HG02678 (cell line): ENCODE data around the gene ARSI.

Experiments used
- ATAC-seq: cut with Tn5 transposase; IDR thresholded peaks from one replicate; pipeline ENCODE4 v1.9.1; 2021; ENCODE audit warnings: mild to moderate bottlenecking, moderate library complexity; ENCODE audit not compliant: unreplicated experiment

Gene ARSI

DNA sequence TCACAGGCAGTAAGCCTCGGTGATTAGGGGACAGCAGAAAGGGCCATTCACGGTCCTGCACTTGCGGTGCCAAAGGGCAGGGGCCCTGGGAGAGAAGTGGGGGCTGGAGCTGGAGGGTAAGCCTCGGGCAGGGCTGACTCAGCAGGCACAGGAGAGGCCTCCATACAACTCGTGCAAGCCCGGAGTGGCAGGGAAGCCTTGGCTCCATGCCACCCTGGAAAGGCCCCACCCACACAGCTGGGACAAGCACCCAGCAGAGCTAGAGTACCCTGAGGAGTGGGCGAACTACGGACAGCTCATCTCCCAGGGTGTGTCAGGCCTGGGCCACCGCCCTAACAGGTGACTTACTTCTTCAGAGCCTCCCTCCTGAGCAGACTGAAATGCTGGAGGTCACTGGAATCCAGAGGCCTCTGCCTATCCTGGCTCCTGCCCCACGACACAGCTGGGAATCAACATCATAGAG lies 7.5 kb downstream of the ARSI start:
- ATAC-seq, result no peak

DNA sequence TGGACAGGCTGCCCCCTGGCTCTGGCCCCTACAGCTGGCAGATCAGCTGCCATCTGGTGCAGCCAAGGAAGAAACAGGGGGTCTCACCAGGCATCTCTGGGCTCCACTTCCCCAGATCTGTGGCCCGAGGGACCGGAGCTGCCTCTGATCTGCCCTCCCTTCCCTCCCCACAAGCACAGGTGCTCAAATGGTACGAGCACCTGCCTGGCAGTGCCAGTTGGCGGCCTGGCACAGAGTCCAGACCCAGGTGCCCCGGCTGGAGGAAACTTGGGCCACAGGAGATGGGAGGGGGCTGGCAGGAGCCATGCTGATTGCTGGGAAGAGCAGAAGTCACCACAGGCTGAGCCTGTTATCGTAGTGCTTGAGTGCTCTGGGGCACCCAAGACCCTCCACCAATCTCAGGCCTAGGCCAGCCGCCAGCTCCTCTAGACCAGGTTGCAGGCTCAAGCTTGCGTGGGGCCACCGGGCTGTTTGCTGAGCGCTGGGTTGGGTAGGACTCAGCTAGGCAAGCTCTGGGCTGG lies 8.1 kb downstream of the ARSI start:
- no peak for ATAC-seq

DNA sequence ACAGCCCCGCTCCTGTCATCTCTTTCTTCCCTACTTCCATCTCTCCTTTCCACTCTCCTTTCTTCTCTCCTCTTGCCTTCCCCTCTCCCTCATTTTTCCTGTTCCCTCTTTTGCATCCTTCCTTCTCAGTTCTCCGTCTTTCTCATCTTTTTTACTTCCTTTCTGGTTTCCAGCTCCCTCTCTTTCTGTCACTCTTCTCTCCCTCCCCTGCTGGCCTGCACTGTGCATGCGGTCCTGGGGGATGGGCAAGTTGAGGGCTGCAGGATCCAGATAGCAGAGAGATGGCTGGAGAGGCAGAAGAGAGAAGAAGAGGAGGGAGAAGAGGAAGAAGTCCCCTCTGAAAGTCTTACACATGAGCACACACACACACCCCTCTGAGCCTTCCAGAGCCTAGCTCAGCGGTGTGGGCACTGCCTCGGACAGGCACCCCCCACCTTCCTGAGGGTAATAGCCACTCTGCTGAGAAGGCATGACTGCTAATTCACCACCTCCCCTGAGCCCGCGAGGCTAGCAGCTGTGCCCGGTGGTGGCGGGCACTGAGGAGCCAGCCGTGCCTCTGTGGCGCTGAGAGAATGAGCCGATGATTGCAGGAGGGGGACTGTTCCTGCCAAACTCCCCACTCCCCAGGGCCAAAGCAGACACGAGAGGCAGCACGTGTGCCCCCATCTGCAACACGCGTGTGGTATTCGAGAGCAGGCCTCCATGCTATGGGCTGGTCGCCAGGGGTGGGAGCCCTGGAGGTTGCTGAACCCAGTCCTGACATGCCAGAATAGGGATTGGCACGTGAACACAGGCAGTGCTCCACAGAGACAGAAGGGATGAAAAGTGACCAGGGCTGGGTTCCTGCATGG lies 9.4 kb downstream of the ARSI start:
- ATAC-seq, result no peak

DNA sequence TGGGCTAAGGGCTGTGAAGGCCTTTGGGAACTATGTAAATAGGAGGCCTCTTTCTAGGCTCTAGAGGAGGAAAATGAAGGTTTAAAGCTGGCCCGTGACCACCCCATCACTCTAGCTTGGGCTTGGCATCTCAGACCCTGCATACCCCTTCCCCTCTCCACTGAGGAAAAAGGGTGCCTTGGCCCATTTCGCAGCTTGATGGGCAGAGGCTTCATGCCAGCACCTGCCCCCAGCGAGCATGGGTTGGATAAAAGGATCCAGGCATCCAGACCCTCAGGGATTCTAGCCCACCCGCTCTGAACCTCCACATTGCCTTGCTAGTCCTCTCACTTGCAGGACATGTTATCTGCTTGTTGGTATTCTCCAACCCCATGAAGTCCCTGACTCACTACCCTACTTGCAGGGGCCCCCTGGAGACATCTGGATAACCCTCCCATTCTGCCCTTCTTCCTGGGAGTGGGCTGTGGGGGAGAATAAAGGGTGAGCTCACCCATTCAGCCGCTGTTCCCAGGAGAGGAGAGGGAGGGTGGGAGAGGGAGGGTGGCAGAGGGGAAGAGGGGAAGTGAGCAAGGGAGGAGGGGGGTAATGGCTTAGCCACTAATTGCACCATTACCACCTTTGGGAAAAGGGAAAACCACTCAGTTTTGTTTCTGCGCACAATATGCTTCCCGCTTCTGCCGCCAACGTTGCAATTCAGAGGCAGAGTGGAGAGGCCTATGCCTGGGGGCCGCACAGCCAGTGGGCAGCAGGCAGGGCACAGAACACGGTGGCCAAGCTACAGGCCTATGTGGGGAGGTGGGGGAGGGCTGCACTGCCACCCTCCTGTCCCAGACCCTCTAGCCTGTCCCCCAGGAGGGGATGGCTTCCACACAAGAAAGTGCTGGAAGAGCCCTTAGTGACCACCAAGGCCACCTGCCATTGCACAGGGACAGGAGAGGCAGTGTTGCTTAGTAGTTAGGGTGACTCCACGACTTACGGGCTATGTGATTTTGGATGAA lies 11.0 kb downstream of the ARSI start:
- no peak for ATAC-seq

DNA sequence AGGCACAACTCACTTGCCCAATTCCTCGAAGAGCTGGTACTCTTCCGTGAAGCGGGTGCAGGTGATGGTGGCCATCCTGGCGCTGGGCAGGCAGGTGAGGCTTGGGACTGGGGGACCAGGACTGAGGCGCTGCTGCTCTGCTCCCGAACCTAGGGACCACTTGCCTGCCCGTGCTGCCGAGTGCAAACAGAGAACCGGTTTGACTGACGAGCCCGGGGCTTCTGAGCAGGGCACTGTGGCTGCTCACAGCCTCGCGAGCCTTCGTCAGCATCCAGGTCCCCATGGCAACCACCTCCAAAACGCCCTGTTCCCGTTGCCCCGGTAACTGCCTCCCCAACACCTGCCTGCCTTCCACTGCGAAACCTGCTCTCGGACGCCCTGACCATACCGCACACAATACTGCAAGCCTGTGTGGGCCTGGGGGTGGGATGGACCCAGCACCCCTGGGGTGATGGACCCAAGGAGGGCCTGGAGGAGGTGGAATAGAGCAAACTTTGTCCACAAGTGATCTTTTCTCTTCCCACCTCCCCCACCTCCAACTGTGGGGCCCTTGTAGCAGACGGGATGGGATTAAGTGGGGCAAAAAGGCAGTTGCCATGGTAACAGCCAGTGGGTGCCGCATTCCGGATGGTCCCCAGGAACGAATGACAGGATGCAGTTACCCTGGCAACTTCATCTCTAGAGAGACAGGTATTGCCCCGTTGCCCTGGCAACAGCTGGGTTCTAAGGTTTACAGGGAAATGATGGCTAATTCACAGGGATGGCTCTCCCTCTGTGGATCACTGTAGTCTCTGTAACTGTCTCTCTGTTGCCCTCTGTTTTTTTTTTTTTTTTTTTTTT lies 12.9 kb downstream of the ARSI start, which contains the start of gene CAMK2A:
CAMK2A (minus strand) TSS at position 223 of the 840 bp plus-strand sequence; CDS start at position 75, 148 bp downstream.
- no peak for ATAC-seq

DNA sequence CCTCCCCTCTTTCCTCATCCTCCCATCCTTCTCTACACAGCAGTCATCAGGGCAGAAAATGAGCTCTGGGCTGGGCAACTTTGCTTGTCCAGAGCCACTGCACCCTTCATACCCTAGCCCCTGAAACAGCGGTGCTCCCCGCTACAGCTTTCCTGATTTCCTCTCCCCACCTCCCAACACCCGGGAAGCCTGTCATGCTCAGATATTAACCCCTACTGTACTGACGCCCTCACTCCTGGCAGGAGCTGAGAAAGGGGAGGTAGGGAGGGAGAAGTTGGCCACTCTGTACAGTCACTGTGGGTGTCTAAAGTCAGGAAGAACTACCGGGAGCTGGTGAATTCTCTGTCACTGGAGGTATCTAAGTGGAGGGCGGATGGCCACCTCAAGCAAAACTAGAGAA lies 13.9 kb downstream of the ARSI start:
- no peak for ATAC-seq

DNA sequence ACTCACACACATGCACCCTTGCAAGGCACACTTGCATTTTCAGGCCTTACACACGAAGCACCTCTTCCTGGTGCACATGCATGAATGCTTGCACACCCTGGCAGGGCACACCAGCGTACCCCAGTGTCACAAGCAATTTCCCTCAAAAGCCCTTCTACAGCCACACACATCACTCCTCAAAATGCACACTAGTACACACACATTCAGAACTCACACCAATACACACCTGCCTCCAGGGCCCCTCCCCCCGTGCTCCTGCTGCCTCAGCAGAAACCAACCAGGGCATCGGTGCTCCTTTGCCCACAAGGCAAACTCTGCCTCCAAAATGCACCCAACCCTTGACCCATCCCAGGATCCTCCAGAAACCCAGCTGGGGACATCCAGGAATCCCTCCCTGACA lies 14.3 kb downstream of the ARSI start:
- no peak for ATAC-seq

DNA sequence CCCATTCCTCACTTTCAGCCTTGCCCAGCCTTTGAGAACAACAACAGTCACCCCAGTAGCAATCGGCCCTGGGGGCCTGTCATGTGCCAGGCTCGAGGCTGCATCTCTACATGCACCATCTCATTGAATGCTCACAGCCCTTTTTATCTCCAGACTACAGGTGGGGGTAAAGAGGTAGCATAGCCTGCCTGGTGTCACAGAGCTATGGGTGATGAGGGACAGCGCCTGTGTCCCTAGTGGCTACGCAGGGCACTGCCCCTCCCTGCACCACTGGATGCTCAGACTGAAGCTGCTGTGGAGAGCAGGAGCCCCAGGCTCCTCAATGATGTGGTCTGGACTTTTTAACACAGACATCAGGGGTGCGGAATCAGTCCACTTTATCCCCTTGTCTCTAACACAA lies 15.9 kb downstream of the ARSI start:
- no peak for ATAC-seq

DNA sequence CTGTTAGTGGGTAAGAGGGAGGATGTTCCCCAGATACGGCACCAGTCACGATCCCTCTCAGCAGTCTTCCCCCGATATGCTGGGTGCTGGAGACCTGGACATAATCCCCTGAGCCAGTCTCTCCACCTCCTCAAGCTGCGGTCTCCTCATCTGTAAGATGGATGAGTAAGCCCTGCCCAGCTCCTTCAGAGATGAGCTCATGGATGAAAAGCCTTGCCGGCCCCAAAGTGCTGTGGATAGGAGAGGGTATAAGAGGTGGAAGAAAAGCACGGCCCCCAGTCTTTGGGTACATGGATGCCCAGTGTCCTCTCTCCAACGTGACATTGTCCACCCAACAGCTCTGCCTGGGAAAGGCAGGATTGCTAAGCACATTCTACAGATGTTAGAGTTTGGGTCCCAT lies 17.6 kb downstream of the ARSI start:
- no peak for ATAC-seq

DNA sequence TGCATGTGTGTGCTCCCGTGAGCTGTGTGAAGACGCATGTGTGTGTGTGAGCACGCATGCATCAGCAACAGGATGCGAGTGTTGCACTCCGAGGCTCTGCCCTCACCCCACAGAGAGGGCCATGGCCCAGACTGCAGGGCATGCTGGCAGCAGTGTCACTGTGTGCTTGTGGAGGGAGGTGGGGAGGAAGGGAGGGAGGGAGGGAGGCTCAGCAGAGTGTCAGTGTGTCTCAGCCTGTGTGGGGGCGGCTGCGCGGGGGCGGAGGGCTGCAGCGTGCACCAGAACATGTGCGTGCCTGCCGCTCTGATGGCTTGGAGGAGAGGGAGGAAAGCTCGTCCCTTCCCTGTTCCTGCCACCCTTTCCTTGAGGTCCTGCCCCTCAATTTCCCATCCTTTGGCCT lies 18.4 kb downstream of the ARSI start:
- ATAC-seq, result no peak

DNA sequence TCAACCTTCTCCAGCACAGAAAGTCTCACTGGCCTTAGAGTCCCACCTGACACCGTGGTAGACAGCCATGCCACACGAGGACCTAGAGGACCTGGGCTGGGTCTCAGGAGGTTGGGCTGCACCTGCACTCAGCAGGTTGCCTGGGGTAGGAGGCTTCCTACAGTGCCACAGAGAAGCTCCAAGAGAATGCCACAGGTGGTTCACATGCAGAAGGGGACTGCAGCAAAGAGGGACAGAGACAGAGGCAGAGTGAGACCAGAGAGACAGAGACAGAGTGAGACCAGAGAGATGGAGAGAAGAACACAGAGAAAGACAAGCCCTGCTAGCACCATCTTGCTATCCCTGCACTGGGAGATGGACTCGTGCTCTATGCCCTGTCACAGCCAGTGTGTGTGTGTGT lies 18.8 kb downstream of the ARSI start:
- ATAC-seq, result no peak

DNA sequence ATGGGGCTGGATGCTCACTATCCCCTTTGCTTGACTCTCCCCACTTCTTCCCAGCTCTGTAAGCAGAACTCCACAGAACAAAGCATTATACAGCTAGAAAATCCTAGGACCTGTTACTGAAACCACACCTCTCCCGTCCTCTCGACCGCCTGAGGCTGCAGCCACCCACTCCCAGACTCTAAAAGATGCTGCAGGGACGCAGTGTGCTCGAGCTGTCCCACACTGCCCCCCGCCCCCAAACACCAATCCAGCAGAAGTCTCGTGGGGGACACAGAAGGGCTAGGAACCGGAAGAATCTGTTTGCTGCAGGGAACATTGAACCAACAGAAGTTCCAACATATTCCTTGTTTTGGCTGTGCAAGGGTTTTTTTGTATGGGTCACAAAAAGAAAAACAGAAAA lies 20.7 kb downstream of the ARSI start:
- ATAC-seq, result no peak

DNA sequence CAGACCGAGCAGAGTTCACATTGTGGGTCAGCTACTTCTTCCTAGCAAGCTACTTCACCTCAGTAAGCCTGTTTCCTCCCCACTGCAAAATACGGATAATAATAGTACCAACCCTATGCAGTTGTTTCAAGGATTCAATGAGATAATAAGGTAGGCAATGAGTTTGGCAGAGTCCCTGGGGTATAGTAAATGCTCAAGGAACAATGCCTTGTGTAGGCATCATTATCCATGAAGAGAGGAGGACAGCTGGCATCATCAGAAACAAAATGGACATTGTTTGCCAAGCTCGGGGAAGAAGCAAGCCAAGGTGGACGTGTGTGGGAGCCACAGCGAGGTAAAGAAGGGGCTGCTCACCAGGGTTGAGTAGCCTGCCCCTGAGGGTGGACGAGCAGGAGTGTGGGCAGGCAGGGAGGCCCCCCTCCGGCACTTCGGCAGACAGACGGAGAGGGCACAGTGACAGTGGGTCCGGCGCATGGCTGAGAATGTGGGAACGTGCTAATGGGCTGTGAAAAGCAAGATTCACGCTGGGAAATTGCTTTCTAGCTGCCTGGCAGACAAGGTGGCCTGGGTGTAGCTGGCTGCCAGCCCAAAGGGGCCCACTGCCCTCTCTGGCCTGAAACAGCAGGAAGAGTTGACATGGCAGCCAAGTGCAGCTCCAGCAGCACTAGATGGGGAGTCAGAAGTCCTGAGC lies 23.2 kb downstream of the ARSI start:
- ATAC-seq, result no peak

DNA sequence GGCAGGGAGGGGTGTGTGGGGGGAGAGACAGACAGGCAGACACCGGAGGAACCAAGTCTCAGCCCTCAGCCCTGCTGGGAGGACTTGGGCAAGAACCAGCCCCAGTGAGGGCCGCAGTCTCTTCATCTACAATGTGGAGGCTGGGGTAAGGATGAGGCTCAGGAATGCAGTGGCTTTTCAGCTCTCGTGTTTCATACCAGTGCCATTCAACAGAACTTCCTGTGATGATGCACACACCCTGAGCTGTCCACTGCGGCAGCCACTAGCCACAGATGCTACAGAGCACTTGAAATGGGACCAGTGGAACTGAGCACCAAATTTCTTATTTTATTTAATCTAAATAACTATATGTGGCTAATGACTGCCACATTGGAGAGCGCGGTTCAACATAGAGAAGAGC lies 23.8 kb downstream of the ARSI start:
- ATAC-seq, result no peak

DNA sequence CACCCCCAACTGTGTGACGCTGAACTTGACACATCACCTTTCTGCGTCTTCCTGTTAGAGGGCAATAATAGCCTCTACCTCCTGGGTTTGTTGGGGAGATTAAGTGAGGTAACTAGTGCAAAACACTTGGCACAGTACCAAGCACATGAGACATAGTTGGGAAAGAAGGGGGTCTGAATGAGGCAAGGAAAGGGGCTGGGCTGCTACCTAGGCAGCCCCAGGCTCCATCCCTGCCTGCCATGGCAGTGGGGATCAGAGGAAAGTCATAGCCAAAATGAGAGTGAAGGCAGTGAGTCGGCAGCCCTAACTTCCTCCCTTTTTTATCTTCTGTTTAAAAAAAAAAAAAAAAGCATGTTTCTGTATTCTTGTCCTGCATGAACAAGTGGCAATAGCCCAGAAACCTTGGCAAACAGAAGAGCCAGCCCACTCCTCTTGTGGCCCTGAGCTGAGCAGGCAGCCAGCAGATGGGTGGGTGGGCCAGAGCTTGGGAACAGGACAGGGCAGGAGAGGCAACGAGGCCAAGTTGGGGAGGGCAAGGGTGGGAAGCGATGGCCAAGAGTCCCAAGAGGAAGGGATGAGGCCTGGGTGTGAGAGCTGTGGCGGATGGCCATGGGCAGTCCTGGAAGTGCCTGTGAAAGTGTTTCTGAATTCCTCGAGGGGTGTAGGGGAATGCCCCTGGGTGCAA lies 24.5 kb downstream of the ARSI start:
- no peak for ATAC-seq

DNA sequence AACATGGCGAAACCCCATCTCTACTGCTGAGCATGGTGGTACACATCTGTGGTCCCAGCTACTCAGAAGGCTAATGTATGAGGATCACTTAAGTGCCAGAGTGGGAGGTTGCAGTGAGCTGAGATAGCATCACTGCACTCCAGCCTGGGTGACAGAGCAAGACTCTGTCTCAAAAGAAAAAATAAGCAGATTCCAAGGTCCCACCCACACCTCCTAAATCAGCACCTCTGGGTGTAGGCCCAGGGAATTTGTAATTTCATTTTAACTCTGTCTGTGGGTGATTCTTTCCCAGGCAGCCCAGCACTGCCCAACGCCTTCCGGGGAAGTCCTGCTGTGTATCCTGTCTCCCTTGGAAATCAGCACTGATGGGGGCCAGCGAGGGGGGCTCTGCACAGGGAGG lies 25.7 kb downstream of the ARSI start:
- no peak for ATAC-seq

DNA sequence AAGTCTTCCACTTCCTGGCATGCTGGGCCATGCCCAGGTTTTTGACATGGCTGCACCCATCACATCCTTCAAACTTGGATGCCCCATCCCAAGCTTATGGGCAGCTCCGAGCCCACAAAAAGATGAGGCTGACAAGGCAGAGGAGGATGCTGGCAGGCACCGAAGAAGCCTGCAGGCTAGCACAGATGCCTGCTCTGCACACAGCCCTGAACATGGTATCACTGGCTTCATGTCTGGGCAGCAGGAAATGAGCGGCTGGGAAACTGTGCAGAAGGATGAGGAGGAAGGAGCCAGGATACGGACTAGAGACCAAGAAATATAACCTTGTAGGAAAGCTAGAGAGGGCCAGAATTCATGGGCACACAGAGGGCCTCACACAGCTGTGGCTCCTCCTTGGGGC lies 27.9 kb downstream of the ARSI start:
- no peak for ATAC-seq

DNA sequence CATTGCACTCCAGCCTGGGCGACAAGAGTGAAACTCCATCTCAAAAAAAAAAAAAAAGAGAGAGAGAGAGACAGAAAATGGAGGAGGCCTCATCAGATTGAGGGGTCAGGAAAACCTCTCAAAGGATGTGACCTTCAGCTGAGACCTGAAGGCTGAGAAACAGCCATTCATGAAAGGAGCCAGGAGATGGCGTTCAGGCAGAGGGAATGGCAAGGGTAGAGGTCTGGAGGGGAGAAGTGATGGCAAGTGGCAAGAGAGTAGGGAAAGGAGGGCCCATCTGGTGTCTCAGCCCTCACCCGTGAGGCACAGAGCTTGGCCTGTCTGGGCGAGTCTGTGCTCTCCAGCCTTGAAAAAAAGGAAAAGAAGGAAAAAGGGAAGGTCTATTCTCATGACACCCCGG lies 30.2 kb downstream of the ARSI start:
- ATAC-seq, result no peak

DNA sequence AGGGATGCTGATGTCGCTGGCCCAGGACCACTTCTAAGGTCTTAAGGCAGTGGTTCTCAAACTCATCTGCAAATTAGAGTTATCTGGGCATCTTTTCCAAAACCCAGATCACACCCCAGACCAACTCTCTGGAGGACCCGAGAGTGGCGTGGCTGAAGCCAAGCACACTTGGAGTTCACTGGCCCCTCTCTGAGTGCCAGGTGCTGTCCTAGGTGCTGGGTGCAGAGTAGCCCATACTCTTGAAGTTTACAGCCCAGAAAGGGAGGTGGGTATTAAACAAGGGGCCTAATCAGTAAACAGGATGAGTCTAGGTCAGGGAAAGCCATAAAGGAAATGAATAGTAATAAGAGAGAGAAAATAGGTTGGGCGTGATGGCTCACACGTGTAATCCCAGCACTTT lies 30.8 kb downstream of the ARSI start:
- no peak for ATAC-seq
